B cell (primary cell): Measurements from ENCODE around the gene NKTR. TPM values are rescaled to one million over a fixed set of nuclear protein-coding genes. Genes with fewer than 3 reads are reported as not detected.

Experiments
- ATAC-seq: fragments of 200-7000 bp; cut with Tn5 transposase; one replicate; pipeline ENCODE4 v1.10.0; 2021; ENCODE audit warnings: low read depth, mild to moderate bottlenecking, moderate number of reproducible peaks, moderate library complexity
- CTCF ChIA-PET: fragments of 350-600 bp; sonication (Branson Sonifier 250); formaldehyde crosslinking; loops from one replicate; lab custom pipeline; 2021; ENCODE audit warnings: antibody characterized with exemption, inconsistent platforms; lab: Charles Lee
- POLR2A ChIA-PET: fragments of 350-600 bp; sonication (Branson Sonifier 250); formaldehyde crosslinking; loops from one replicate; lab custom pipeline; 2021; ENCODE audit warnings: antibody characterized with exemption; lab: Charles Lee
- DNase-seq: peaks from one replicate; pipeline ENCODE4 v3.0.0; 2013
- H2AFZ ChIP-seq: 2 replicates; pipeline ENCODE4 v1.6.1; 2012; ENCODE audit warnings: mild to moderate bottlenecking, low read depth, low read length; ENCODE audit not compliant: insufficient read depth, poor library complexity, severe bottlenecking
- H3K27ac ChIP-seq, 2 donors: 1 replicate in 1 of 2; 2 replicates in 1 of 2; pipeline ENCODE4 v1.5.1; 2012 to 2013; ENCODE audit warnings: low read length in 2 of 2, mild to moderate bottlenecking in 2 of 2, moderate library complexity in 1 of 2
- H3K27me3 ChIP-seq, 4 experiments: fragments of 200-600 bp in 1 of 4; sonication (generic) in 1 of 4; replicated peaks in 1 of 4; 1 replicate in 2 of 4; 2 replicates in 2 of 4; pipeline versions ENCODE4 v1.6.1 to v1.7.0; 2013 to 2016; ENCODE audit warnings: low read length in 3 of 4, mild to moderate bottlenecking in 2 of 4, mixed read lengths in 1 of 4, moderate library complexity in 1 of 4; ENCODE audit not compliant: insufficient read depth in 4 of 4, control insufficient read depth in 3 of 4; ENCODE audit errors: control extremely low read depth in 1 of 4
- H3K36me3 ChIP-seq, 2 experiments: replicated peaks in 1 of 2; 1 replicate in 1 of 2; 2 replicates in 1 of 2; pipeline versions ENCODE4 v1.6.1 to v1.7.1; 2013; ENCODE audit warnings: low read length in 1 of 2; ENCODE audit not compliant: insufficient read depth in 2 of 2, control insufficient read depth in 1 of 2; ENCODE audit errors: control extremely low read depth in 1 of 2, extremely low read depth in 1 of 2
- H3K4me1 ChIP-seq, 2 donors: fragments of 200-600 bp in 1 of 2; sonication (generic) in 1 of 2; 1 replicate in 1 of 2; 2 replicates in 1 of 2; pipeline versions ENCODE4 v1.5.1 to v1.6.1; 2013 to 2017; ENCODE audit warnings: low read length in 2 of 2; ENCODE audit not compliant: control insufficient read depth in 2 of 2, insufficient read depth in 2 of 2
- H3K4me2 ChIP-seq: replicated peaks from 2 replicates; pipeline ENCODE3; 2012; ENCODE audit warnings: mild to moderate bottlenecking, low read depth, low read length; ENCODE audit not compliant: poor library complexity, severe bottlenecking
- H3K4me3 ChIP-seq, 5 experiments: fragments of 200-600 bp in 1 of 5; sonication (generic) in 1 of 5; 1 replicate in 3 of 5; 2 replicates in 2 of 5; pipeline versions ENCODE4 v1.5.1 to v1.7.0; 2011 to 2016; ENCODE audit warnings: low read length in 4 of 5, mild to moderate bottlenecking in 4 of 5, low read depth in 2 of 5, control low read depth in 1 of 5, moderate library complexity in 1 of 5; ENCODE audit not compliant: insufficient read depth in 1 of 5; ENCODE audit errors: control extremely low read depth in 1 of 5, extremely low read depth in 1 of 5
- H3K79me2 ChIP-seq: fragments of 200-600 bp; sonication (generic); one replicate; pipeline ENCODE4 v1.6.0; 2016; ENCODE audit warnings: low read length; ENCODE audit not compliant: control insufficient read depth, insufficient read depth
- H3K9ac ChIP-seq: fragments of 200-600 bp; sonication (generic); 2 replicates; pipeline ENCODE4 v1.6.1; 2017; ENCODE audit warnings: mild to moderate bottlenecking, low read length, moderate library complexity
- H3K9me3 ChIP-seq, 3 donors: one replicate each; pipeline versions ENCODE4 v1.6.1 to v1.7.1; 2013; ENCODE audit warnings: low read length in 2 of 3; ENCODE audit not compliant: control insufficient read depth in 2 of 3, insufficient read depth in 1 of 3; ENCODE audit errors: control extremely low read depth in 1 of 3
- H4K20me1 ChIP-seq: 2 replicates; pipeline ENCODE4 v1.6.0; 2012; ENCODE audit warnings: mild to moderate bottlenecking, low read length; ENCODE audit not compliant: insufficient read depth, control insufficient read depth, poor library complexity, severe bottlenecking
- H3K27ac Mint-ChIP-seq: one replicate; pipeline ENCODE4 v1.8.0; 2021; ENCODE audit warnings: mixed read lengths
- H3K27me3 Mint-ChIP-seq: one replicate; pipeline ENCODE4 v1.8.0; 2021; ENCODE audit warnings: mixed read lengths
- H3K4me1 Mint-ChIP-seq: one replicate; pipeline ENCODE4 v1.8.0; 2021; ENCODE audit warnings: mixed read lengths
- H3K4me3 Mint-ChIP-seq: one replicate; pipeline ENCODE4 v1.8.0; 2021; ENCODE audit warnings: mixed read lengths
- H3K9me3 Mint-ChIP-seq: one replicate; pipeline ENCODE4 v1.8.0; 2022; ENCODE audit warnings: mixed read lengths; ENCODE audit not compliant: insufficient read depth
- CTCF ChIP-seq: fragments of 200-600 bp; IDR thresholded peaks from one replicate; pipeline ENCODE4 v1.8.0; 2022; ENCODE audit warnings: antibody characterized with exemption, mild to moderate bottlenecking
- EZH2 ChIP-seq: IDR thresholded peaks from 2 replicates; pipeline ENCODE4 v1.6.1; 2012; ENCODE audit warnings: borderline replicate concordance, low read depth, mild to moderate bottlenecking, moderate library complexity, low read length; ENCODE audit not compliant: insufficient read depth, poor library complexity, severe bottlenecking
- WGBS: methylation state at CpG from one replicate; pipeline ENCODE4 v1.1.5; 2013; ENCODE audit warnings: missing lambda C conversion rate; ENCODE audit not compliant: insufficient coverage; 5-methylcytosine and 5-hydroxymethylcytosine counted together
- intact Hi-C: fragments of 100-400 bp; cut with micrococcal nuclease; formaldehyde crosslinking; loops from one replicate; pipeline ENCODE4 v1.10.0; 2022
- polyA plus RNA-seq: library from polyadenylated mRNA; depleted of rRNA; stranded (reverse); fragments of >200 nt; gene quantifications from 2 replicates; pipeline ENCODE4 v1.2.3, GENCODE V29; 2012
- total RNA-seq, 2 donors: library from RNA; stranded (reverse); fragments of 120-200 nt in 1 of 2; gene quantifications; 1 replicate in 1 of 2; 2 replicates in 1 of 2; pipeline versions ENCODE4 v1.2.3 to v1.2.4, GENCODE V29; 2013 to 2022

Gene NKTR
- total and polyA plus RNA-seq, 2 donors (not counting 1 experiment from before 2014, with no cell fraction given): 58.0 to 227 TPM

- peak; percentile 89 for ATAC-seq
- peaks cover 37% of the 10 kb centered on the region for H3K4me1 Mint-ChIP-seq
- Histone ChIP-seq H3K4me2 (peak within 1 kb of the TSS; percentile 89), H3K36me3 (no peaks in the 10 kb centered on the region), H2AFZ (peak within 1 kb of the TSS; percentile 79), H3K79me2 (peaks cover 14% of the 10 kb centered on the region), H4K20me1 (no peaks in the 10 kb centered on the region), H3K9me3 (no peaks in the 10 kb centered on the region), H3K27ac (peak within 1 kb of the TSS; percentile 92 to 98), H3K4me1 (peaks cover 14% of the 10 kb centered on the region in 2 donors), H3K9ac (peak within 1 kb of the TSS; percentile 92), H3K27me3 (no peaks in the 10 kb centered on the region), H3K4me3 (peak within 1 kb of the TSS; percentile 52 to 87 (median 80))
- POLR2A ChIA-PET: interaction anchor here (1.9 to 3.1 kb wide), 3 partner anchors 9 to 80 kb away, joined by 4 to 34 read pairs (median 17); partner anchors contain the start of genes NKTR, SS18L2 and VIPR1
- CTCF ChIA-PET: interaction anchor here (0.7 to 3.9 kb wide), 22 partner anchors 8 to 299 kb away, joined by 3 to 36 read pairs (median 4); partner anchors contain the start of genes NKTR, SS18L2 and VIPR1
- peaks cover 2% of the 10 kb centered on the region for H3K9me3 Mint-ChIP-seq
- under 1% methylated on average over 76 of the region's 77 CpGs for WGBS
- H3K4me3 Mint-ChIP-seq: peak within 1 kb of the TSS; percentile 96
- TF ChIP-seq CTCF (peak; percentile 73), EZH2 (no peak)
- intact Hi-C loops: loop anchor here (1.0 to 10.0 kb wide), 8 partner anchors 8 to 523 kb away; partner anchors contain the start of genes CCDC13, NKTR, POMGNT2 and SS18L2
- DNase-seq: peak; percentile 97
- no peaks in the 10 kb centered on the region for H3K27me3 Mint-ChIP-seq
- peak within 1 kb of the TSS; percentile 98 for H3K27ac Mint-ChIP-seq
Observed at GRCh38 chr3:42581709-42582473, 18.6 kb upstream of the NKTR start, which contains the start of gene SEC22C. SEC22C (minus strand) TSS chr3:42581967; CDS start chr3:42569046, 12,921 bp downstream.
